K562 (cell line): ENCODE measurements around the gene ZCCHC24. TPM values are rescaled to one million over a fixed set of nuclear protein-coding genes. Genes with fewer than 3 reads are reported as not detected.

Source experiments
- BMI1 ChIP-seq: fragments of 150-350 bp; IDR thresholded peaks from 2 replicates; pipeline ENCODE4 v1.6.1; 2014; ENCODE audit warnings: low read length
- CHD1 ChIP-seq: fragments of 200-600 bp; sonication (generic); IDR thresholded peaks from one replicate; pipeline ENCODE4 v1.6.1; 2012; ENCODE audit warnings: mild to moderate bottlenecking, moderate library complexity, low read length, inconsistent platforms
- DLX4 ChIP-seq: fragments of 250-450 bp; sonication (Bioruptor Pico); IDR thresholded peaks from 2 replicates; pipeline ENCODE4 v1.6.1; 2021; ENCODE audit warnings: mild to moderate bottlenecking
- E2F3 ChIP-seq: fragments of 250-450 bp; sonication (Bioruptor Pico); IDR thresholded peaks from 2 replicates; pipeline ENCODE4 v1.4.0; 2020; ENCODE audit warnings: mild to moderate bottlenecking
- EP400 ChIP-seq: fragments of 450-650 bp; IDR thresholded peaks from 2 replicates; pipeline ENCODE4 v1.6.1; 2017; ENCODE audit warnings: antibody characterized with exemption, mild to moderate bottlenecking, moderate library complexity
- FOXM1 ChIP-seq, 2 experiments: fragments of 450-650 bp in 1 of 2; sonication (generic) in 1 of 2; formaldehyde crosslinking in 1 of 2; IDR thresholded peaks; 2 replicates each; pipeline versions ENCODE4 v1.6.1 to v1.9.0; 2017 to 2022; ENCODE audit warnings: low read depth in 2 of 2, mild to moderate bottlenecking in 2 of 2, missing genetic modification reagents in 1 of 2, moderate library complexity in 1 of 2
- LARP7 ChIP-seq: fragments of 450-650 bp; IDR thresholded peaks from 2 replicates; pipeline ENCODE4 v1.6.1; 2016
- MAFG ChIP-seq: fragments of 450-650 bp; conservative IDR thresholded peaks from 2 replicates; pipeline ENCODE4 v1.6.1; 2016; ENCODE audit warnings: missing genetic modification characterization, missing compliant biosample characterization
- MITF ChIP-seq: IDR thresholded peaks from 2 replicates; pipeline ENCODE4 v1.6.1; 2014; ENCODE audit warnings: antibody characterized with exemption
- MXD1 ChIP-seq: fragments of 250-450 bp; sonication (Bioruptor Pico); IDR thresholded peaks from 2 replicates; pipeline ENCODE4 v1.8.0; 2021; ENCODE audit warnings: borderline replicate concordance, mild to moderate bottlenecking, moderate library complexity; ENCODE audit not compliant: poor library complexity, severe bottlenecking
- NFATC3 ChIP-seq: fragments of 450-650 bp; IDR thresholded peaks from 2 replicates; pipeline ENCODE4 v1.6.1; 2017; ENCODE audit warnings: mild to moderate bottlenecking
- OTX1 ChIP-seq: fragments of 450-650 bp; formaldehyde crosslinking; IDR thresholded peaks from 2 replicates; pipeline ENCODE4 v1.4.0; 2022; ENCODE audit warnings: mild to moderate bottlenecking
- SIN3B ChIP-seq: fragments of 450-650 bp; IDR thresholded peaks from 2 replicates; pipeline ENCODE4 v1.6.1; 2017; ENCODE audit warnings: low read depth, mild to moderate bottlenecking, moderate library complexity
- SMAD1 ChIP-seq: fragments of 150-350 bp; IDR thresholded peaks from 2 replicates; pipeline ENCODE4 v1.6.1; 2014; ENCODE audit warnings: low read length, low read depth; ENCODE audit not compliant: partially characterized antibody
- SMARCA5 ChIP-seq: fragments of 450-650 bp; IDR thresholded peaks from 2 replicates; pipeline ENCODE4 v1.6.1; 2016
- SMARCC2 ChIP-seq: fragments of 450-650 bp; IDR thresholded peaks from 2 replicates; pipeline ENCODE4 v1.6.1; 2017; ENCODE audit warnings: antibody characterized with exemption, moderate library complexity, mild to moderate bottlenecking, low read depth
- SREBF1 ChIP-seq: fragments of 150-350 bp; IDR thresholded peaks from 2 replicates; pipeline ENCODE4 v1.6.1; 2014; ENCODE audit warnings: antibody characterized with exemption, low read depth, low read length, borderline replicate concordance
- SUPT5H ChIP-seq: fragments of 450-650 bp; IDR thresholded peaks from 2 replicates; pipeline ENCODE4 v1.6.1; 2016
- TFAM ChIP-seq: fragments of 250-450 bp; sonication (Bioruptor Pico); conservative IDR thresholded peaks from 2 replicates; pipeline ENCODE4 v1.5.0; 2021; ENCODE audit warnings: mild to moderate bottlenecking, moderate library complexity
- UBTF ChIP-seq, 2 experiments: IDR thresholded peaks; 2 replicates each; pipeline ENCODE4 v1.6.1; 2012; ENCODE audit warnings: improper control_type of control experiment in 2 of 2, low read depth in 2 of 2, low read length in 2 of 2, borderline replicate concordance in 1 of 2
- ZBTB2 ChIP-seq: fragments of 450-650 bp; IDR thresholded peaks from 2 replicates; pipeline ENCODE4 v1.6.1; 2016; ENCODE audit warnings: antibody characterized with exemption
- ZNF140 ChIP-seq: fragments of 250-450 bp; sonication (Bioruptor Pico); IDR thresholded peaks from 2 replicates; pipeline ENCODE4 v1.8.0; 2021; ENCODE audit warnings: moderate library complexity, mild to moderate bottlenecking, inconsistent platforms
- ZNF324 ChIP-seq: fragments of 250-450 bp; sonication (Bioruptor Pico); IDR thresholded peaks from 2 replicates; pipeline ENCODE4 v1.4.0; 2020; ENCODE audit warnings: mild to moderate bottlenecking
- polyA plus RNA-seq, 8 experiments: library from polyadenylated mRNA; depleted of rRNA in 4 of 8; stranded (reverse) in 5 of 8; unstranded in 3 of 8; fragments of >200 nt; fragmentation: Nextera tagmentation in 2 of 8; fragmentation: Illumina TruSeq in 1 of 8; extraction: Ambion mirVana in 2 of 8; extraction: Trizol in 1 of 8; gene quantifications; 2 replicates each; pipeline versions ENCODE4 v1.2.1 to v1.2.3, GENCODE V29; 2011 to 2014; ENCODE audit warnings: inconsistent platforms in 1 of 8, missing spikeins in 1 of 8
- total RNA-seq, 7 experiments: library from RNA; depleted of rRNA in 6 of 7; stranded (reverse); fragments of >200 nt in 6 of 7; fragmentation: Illumina TruSeq in 2 of 7; extraction: Trizol in 2 of 7; gene quantifications; 2 replicates each; pipeline versions ENCODE4 v1.2.1 to v1.2.3, GENCODE V29; 2011 to 2021; ENCODE audit warnings: low replicate concordance in 1 of 7

Gene ZCCHC24
- total and polyA plus RNA-seq, 9 of the 15 experiments (the other 6 are each of a cell fraction or from before 2014, with no cell fraction given), result 0.84 to 11.0 (median 4.6) TPM

- TF ChIP-seq ZBTB2, result peak; percentile 91
- TF ChIP-seq ZNF140 (CRISPR knock-in tag), result no peak
- no peak for TF ChIP-seq CHD1
- no peak for TF ChIP-seq MXD1
- peak; percentile 98 for TF ChIP-seq SMARCA5
- TF ChIP-seq SMAD1, result peak; percentile 29
- no peak for TF ChIP-seq FOXM1 (IDR thresholded peaks at IDR 0.05; ENCODE audit: low read depth)
- TF ChIP-seq FOXM1 (CRISPR knock-in tag; IDR thresholded peaks at IDR 0.05; ENCODE audit: low read depth), result 0 out of 2 replicates have a peak, but pooled peaks have one; percentile 72
- TF ChIP-seq OTX1 (CRISPR knock-in tag), result peak; percentile 99
- peak; percentile 61; the same call in 1 of the 2 replicates for TF ChIP-seq SMARCC2
- TF ChIP-seq UBTF (IDR thresholded peaks at IDR 0.05; ENCODE audit: borderline replicate concordance in 1 of 2, low read depth in 2 of 2, low read length in 2 of 2), result peak in 1 of 2 experiments; percentile 31; a peak in 1 of 4 replicates
- peak; percentile 100 for TF ChIP-seq LARP7
- no peak for TF ChIP-seq ZNF324 (CRISPR knock-in tag)
- no peak for TF ChIP-seq BMI1
- no peak for TF ChIP-seq MITF
- TF ChIP-seq SIN3B, result 0 out of 2 replicates have a peak, but pooled peaks have one; percentile 33
- TF ChIP-seq E2F3 (CRISPR knock-in tag), result 0 out of 2 replicates have a peak, but pooled peaks have one; percentile 42
- TF ChIP-seq NFATC3, result peak; percentile 74; the same call in 1 of the 2 replicates
- no peak for TF ChIP-seq TFAM (CRISPR knock-in tag)
- peak; percentile 95 for TF ChIP-seq SUPT5H
- no peak for TF ChIP-seq MAFG (tag)
- TF ChIP-seq EP400, result peak; percentile 83
- no peak for TF ChIP-seq SREBF1
- TF ChIP-seq DLX4 (CRISPR knock-in tag), result no peak
Observed at GRCh38 chr10:79445977-79446757, 743 bp upstream of the ZCCHC24 start (continued).
